Activated CD8-positive, alpha-beta memory T cell treated with anti-CD3 and anti-CD28 coated beads for 24 hours (primary cell): ENCODE measurements around the gene GARIN5B.

ENCODE experiments used
- DNase-seq: peaks from one replicate; pipeline ENCODE4 v3.0.0-alpha.2; 2020

GARIN5B gene

GRCh38 chr19:55368701-55369563 lies 5.9 kb upstream of the GARIN5B start:
- DNase-seq = peak; percentile 68

- DNase-seq = no peak
Observed at GRCh38 chr19:55368106-55368505, 5.0 kb upstream of the GARIN5B start.

GRCh38 chr19:55366790-55367189 lies 3.7 kb upstream of the GARIN5B start:
- no peak for DNase-seq

- no peak for DNase-seq
Observed at GRCh38 chr19:55365964-55366363, 2.9 kb upstream of the GARIN5B start.

GRCh38 chr19:55365245-55365644 lies 2.2 kb upstream of the GARIN5B start:
- DNase-seq = no peak

GRCh38 chr19:55362174-55362989 lies 678 bp downstream of the GARIN5B start:
- DNase-seq = no peak

- DNase-seq = no peak
Observed at GRCh38 chr19:55360902-55361301, 2.2 kb downstream of the GARIN5B start.

GRCh38 chr19:55358943-55359908 lies 3.8 kb downstream of the GARIN5B start:
- DNase-seq = no peak

GRCh38 chr19:55358493-55358892 lies 4.6 kb downstream of the GARIN5B start:
- no peak for DNase-seq

- no peak for DNase-seq
Observed at GRCh38 chr19:55355213-55355821, 7.7 kb downstream of the GARIN5B start.

- DNase-seq = no peak
Observed at GRCh38 chr19:55354698-55355212, 8.3 kb downstream of the GARIN5B start, which contains the start of gene COX6B2. Gene COX6B2 (minus strand): TSS chr19:55354719. CDS start chr19:55354521, 198 bp downstream.

GRCh38 chr19:55353803-55354697 lies 9.0 kb downstream of the GARIN5B start:
- DNase-seq = peak; percentile 82

GRCh38 chr19:55353356-55353802 lies 9.7 kb downstream of the GARIN5B start:
- no peak for DNase-seq

- DNase-seq = no peak
Observed at GRCh38 chr19:55352549-55353145, 10.4 kb downstream of the GARIN5B start.

- DNase-seq = no peak
Observed at GRCh38 chr19:55352040-55352439, 11.0 kb downstream of the GARIN5B start.

- no peak for DNase-seq
Observed at GRCh38 chr19:55350620-55351315, 12.3 kb downstream of the GARIN5B start.

GRCh38 chr19:55348317-55349034 lies 14.6 kb downstream of the GARIN5B start:
- DNase-seq = no peak

- no peak for DNase-seq
Observed at GRCh38 chr19:55347442-55348009, 15.5 kb downstream of the GARIN5B start.
